ENCODE measurements around the gene SGMS1. TPM values are rescaled to one million over a fixed set of nuclear protein-coding genes. Genes with fewer than 3 reads are reported as not detected.
"Not testable (repeated sequence)": the region's sequence is repeated elsewhere in the genome, so short reads cannot be mapped to it uniquely, and the experiment has no call there.

SGMS1 gene
- polyA plus RNA-seq, 3 donors, result 53.2 to 57.3 (median 54.7) TPM

GRCh38 chr10:50437248-50437647 lies 186.5 kb downstream of the SGMS1 start:
- DNase-seq (ENCODE audit: low read depth in 3 of 3, low spot score in 2 of 3), result no peak

GRCh38 chr10:50436805-50437204 lies 187.0 kb downstream of the SGMS1 start:
- DNase-seq (ENCODE audit: low read depth in 3 of 3, low spot score in 2 of 3), result no peak

- DNase-seq (ENCODE audit: low read depth in 3 of 3, low spot score in 2 of 3), result no peak
Observed at GRCh38 chr10:50432211-50433009, 191.3 kb downstream of the SGMS1 start.

GRCh38 chr10:50431791-50432190 lies 192.0 kb downstream of the SGMS1 start:
- DNase-seq (ENCODE audit: low read depth in 3 of 3, low spot score in 2 of 3), result no peak

- DNase-seq (ENCODE audit: low read depth in 3 of 3, low spot score in 2 of 3), result no peak
Observed at GRCh38 chr10:50431133-50431532, 192.6 kb downstream of the SGMS1 start.

- no peak for DNase-seq (ENCODE audit: low read depth in 3 of 3, low spot score in 2 of 3)
Observed at GRCh38 chr10:50426485-50426884, 197.3 kb downstream of the SGMS1 start.

- DNase-seq (ENCODE audit: low read depth in 3 of 3, low spot score in 2 of 3), result not testable (repeated sequence)
Observed at GRCh38 chr10:50425215-50425614, 198.5 kb downstream of the SGMS1 start.

- DNase-seq (ENCODE audit: low read depth in 3 of 3, low spot score in 2 of 3), result no peak
Observed at GRCh38 chr10:50423448-50423847, 200.3 kb downstream of the SGMS1 start.

GRCh38 chr10:50422259-50422658 lies 201.5 kb downstream of the SGMS1 start:
- DNase-seq (ENCODE audit: low read depth in 3 of 3, low spot score in 2 of 3), result no peak

GRCh38 chr10:50421026-50421719 lies 202.6 kb downstream of the SGMS1 start:
- DNase-seq (ENCODE audit: low read depth in 3 of 3, low spot score in 2 of 3), result peak in 2 of 3 donors; percentile 34 to 53

GRCh38 chr10:50420196-50420595 lies 203.6 kb downstream of the SGMS1 start:
- no peak for DNase-seq (ENCODE audit: low read depth in 3 of 3, low spot score in 2 of 3)

GRCh38 chr10:50419756-50420155 lies 204.0 kb downstream of the SGMS1 start:
- no peak for DNase-seq (ENCODE audit: low read depth in 3 of 3, low spot score in 2 of 3)

- DNase-seq (ENCODE audit: low read depth in 3 of 3, low spot score in 2 of 3), result no peak
Observed at GRCh38 chr10:50419091-50419490, 204.7 kb downstream of the SGMS1 start.

GRCh38 chr10:50417886-50418830 lies 205.6 kb downstream of the SGMS1 start:
- DNase-seq (ENCODE audit: low read depth in 3 of 3, low spot score in 2 of 3), result peak in 1 of 3 donors; percentile 34

GRCh38 chr10:50417486-50417885 lies 206.3 kb downstream of the SGMS1 start:
- peak in 1 of 3 donors; percentile 29 for DNase-seq (ENCODE audit: low read depth in 3 of 3, low spot score in 2 of 3)

- DNase-seq (ENCODE audit: low read depth in 3 of 3, low spot score in 2 of 3), result no peak
Observed at GRCh38 chr10:50416881-50417280, 206.9 kb downstream of the SGMS1 start.

- DNase-seq (ENCODE audit: low read depth in 3 of 3, low spot score in 2 of 3), result no peak
Observed at GRCh38 chr10:50416181-50416824, 207.5 kb downstream of the SGMS1 start.

- DNase-seq (ENCODE audit: low read depth in 3 of 3, low spot score in 2 of 3), result no peak
Observed at GRCh38 chr10:50415292-50415691, 208.5 kb downstream of the SGMS1 start.

GRCh38 chr10:50410066-50410811 lies 213.5 kb downstream of the SGMS1 start:
- no peak for DNase-seq (ENCODE audit: low read depth in 3 of 3, low spot score in 2 of 3)

All from right renal cortex interstitium (tissue), 3 donors.